T-helper 9 cell (primary cell): Measurements from ENCODE around the gene IFT52.
"Not testable (repeated sequence)": the region's sequence is repeated elsewhere in the genome, so short reads cannot be mapped to it uniquely, and the experiment has no call there.

Experiments
- DNase-seq: peaks from one replicate; pipeline ENCODE4 v3.0.0-alpha.2; 2020

The IFT52 gene

DNA sequence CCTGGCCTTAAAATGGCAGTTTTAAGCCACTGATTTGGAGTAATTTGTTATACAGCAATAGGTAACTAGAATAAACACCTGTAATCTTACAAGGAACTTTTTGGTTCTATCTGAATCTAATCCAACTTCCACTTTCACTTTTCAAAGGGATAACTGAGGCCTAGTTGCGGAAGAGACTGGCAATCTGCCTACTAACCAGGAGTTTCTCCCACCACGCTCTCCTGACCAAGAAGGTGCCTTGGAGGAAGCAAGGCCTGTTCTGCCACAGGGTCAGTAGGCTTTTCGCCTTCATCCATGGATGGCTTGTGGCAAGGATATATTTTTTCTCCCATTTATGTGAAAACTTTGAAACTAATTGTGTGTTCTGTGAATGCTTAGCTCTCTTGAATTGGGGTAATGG, 63.2 kb downstream of the IFT52 start:
- DNase-seq = no peak

DNA sequence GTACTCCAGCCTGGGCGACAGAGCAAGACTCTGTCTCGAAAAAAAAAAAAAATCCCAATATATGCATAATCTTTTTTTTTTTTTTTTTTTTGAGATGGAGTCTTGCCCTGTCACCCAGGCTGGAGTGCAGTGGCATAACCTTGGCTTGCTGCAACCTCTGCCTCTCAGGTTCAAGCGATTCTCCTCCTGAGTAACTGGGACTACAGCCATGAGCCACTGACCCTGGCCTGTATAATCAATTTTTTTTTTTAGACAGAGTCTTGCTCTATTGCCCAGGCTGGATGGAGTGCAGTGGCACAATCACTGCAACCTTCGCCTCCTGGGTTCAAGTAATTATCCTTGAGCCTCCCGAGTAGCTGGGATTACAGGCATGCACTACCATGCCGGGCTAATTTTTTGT, 64.4 kb downstream of the IFT52 start:
- DNase-seq = not testable (repeated sequence)

DNA sequence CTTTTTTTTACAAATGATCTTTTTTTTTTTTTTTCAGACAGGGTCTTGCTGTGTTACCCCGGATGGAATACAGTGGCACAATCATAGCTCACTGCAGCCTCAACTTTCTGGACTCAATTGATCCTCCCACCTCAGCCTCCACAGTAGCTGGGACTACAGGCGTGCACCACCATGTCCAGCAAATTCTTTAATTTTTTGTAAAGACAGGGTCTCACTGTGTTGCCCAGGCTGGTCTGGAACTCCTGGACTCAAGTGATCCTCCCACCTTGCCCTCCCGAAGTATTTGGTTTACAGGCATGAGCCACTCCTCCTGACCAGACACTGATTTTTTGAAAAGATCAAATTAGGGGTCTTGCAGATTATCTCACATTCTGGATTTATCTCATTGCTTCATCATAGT, 65.2 kb downstream of the IFT52 start:
- no peak for DNase-seq

DNA sequence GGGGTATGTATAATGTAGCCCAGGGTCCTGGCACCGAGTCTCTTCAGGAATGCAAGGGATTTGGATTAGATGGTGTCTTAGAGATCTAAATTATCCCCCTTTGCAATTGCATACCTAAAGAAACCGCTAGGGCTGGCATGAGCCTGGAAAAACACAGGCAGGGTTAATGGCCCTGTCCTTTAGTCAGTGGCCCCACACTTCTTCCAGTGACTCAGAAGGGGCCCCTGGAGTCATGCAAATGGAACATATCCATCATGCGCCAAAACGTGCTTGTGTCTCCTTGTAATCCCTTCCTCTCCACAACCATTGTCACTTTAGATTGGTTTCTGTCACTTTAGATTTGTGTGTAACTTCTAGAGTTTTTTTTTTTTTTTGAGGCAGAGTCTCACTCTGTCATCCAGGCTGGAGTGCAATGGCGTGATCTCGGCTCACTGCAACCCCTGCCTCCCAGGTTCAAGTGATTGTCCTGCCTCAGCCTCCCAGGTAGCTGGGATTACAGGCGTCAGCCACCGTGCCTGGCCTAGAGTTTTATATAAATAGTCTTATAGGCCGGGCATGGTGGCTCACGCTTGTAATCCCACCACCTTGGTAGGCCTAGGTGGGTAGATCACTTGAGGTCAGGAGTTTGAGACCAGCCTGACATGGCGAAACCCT, 67.5 kb downstream of the IFT52 start:
- DNase-seq = no peak

DNA sequence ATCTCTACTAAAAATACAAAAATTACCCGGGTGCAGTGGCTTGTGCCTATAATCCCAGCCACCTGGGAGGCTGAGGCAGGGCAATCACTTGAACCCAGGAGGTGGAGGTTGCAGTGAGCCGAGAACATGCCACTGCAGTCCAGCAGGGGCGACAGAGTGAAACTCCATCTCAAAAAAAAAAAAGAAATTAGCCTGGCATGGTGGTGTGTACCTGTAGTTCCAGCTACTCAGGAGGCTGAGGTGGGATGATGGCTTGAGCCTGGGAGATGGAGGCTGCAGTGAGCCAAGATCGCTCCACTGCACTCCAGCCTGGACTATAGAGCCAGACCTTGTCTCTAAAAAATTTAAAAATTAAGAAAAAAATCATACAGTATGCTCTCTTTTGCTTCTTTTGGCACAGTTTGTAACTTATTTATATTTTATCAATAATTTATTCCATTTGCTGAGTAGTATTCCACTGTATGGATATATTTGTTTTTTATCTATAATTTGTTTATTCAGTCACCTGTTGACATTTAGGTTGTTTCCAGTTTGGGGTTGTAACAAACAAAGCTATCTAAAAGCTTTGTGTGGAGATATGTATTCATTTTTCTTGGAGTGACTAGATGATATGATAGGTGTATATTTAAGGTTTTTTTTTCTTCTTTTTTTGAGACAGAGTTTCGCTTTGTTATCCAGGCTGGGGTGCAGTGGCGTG, 68.1 kb downstream of the IFT52 start:
- DNase-seq = no peak

DNA sequence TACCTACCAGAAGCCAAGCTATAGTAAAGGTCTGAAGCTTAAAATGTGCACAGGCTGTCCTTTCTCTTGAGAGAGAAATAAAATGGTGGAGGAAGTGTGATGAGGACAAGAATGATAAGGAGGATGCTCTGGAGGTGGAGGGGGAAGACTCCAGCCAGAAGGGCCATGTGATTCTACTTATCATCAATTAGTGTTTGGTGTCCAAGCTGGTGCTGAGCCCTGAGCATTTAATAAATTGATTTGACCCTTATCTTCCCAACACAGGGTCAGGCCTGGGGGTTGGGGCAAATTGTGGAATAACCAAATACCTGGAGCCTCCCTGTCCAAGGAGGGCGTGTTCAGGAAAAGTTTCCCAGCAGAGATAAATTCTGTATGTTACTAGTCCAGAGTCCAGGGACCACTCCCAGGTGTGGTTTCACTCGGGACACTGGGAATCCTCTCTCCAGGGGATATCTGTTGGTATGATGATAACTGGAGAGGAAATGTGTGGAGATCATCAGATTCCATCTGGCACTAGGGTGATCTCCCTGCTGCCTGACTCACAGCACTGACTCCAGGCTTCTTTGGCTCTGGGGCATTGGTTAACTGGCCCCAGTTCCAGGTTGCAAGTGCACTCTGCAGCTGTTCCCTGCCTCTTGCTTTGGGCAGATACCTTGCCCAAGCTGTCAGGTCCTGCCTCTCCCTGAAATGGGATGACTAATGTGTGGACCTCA, 72.4 kb downstream of the IFT52 start:
- no peak for DNase-seq

DNA sequence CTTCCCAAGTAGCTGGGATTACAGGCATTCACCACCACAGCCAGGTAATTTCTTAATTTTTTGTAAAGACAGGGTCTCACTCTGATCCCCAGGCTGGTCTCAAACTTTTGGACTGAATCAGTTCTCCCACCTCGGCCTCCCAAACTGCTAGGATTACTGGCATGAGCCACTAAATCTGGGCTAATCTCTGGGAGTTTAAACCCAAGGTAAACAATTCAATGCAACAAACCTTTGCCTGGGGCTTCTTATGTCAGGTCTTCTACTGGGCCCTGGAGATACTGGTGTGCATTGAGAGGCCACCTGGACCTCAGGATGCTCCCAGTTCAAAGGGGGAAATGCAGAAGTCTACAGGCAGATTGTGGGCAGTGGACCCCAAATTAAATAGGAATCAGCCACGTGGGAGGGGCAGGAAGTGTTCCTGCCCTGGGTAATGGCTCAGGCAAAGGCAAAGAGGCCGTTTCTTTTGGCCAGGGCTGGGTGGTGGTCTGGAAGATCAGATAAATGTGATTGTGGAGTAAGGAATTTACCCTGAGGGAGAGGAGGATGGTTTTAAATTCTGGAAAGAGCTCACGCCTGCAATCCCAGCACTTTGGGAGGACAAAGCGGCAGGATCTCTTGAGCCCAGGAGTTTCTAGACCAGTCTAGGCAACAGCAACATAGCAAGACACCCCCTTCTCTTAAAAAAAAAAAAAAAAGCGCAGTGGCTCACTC, 74.9 kb downstream of the IFT52 start:
- no peak for DNase-seq

DNA sequence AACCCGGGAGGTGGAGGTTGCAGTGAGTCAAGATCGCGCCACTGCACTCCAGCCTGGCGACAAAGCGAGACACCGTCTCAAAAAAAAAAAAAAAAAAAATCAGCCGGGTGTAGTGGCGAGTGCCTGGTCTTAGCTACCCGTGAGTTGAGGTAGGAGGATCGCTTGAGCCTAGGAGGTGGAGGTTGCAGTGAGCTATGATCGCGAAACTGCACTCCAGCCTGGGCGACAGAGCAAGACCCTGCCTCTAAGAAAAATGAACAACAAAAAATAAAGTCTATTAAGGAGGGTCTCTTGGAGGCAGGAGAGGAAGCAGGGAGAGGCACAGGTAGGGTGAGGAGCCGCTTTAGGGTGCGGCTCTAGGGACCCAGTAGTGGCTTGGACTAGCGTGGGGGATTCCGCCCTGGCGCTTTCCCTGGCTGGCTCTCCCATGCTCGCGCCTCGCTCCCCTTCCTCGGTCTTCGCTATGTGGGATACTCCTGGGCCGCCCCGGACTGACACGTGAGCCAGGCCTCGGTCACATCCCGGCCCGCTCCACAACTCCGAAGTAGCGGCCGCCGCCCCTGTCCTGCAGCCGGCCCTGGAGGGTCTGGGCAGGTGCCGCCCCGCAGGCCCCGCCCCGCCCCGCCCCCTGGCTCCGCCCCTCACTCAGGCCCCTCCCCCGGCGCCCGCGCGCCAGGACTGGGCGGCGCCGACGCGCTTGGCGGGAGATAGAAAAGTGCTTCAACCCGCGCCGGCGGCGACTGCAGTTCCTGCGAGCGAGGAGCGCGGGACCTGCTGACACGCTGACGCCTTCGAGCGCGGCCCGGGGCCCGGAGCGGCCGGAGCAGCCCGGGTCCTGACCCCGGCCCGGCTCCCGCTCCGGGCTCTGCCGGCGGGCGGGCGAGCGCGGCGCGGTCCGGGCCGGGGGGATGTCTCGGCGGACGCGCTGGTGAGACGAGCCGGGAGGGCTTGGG, 75.9 kb downstream of the IFT52 start, which contains the start of gene MYBL2:
TSS of gene MYBL2 (plus strand) at position 739 of the 953 bp plus-strand sequence. CDS start at position 909, 170 bp downstream.
- peak; percentile 60 for DNase-seq

DNA sequence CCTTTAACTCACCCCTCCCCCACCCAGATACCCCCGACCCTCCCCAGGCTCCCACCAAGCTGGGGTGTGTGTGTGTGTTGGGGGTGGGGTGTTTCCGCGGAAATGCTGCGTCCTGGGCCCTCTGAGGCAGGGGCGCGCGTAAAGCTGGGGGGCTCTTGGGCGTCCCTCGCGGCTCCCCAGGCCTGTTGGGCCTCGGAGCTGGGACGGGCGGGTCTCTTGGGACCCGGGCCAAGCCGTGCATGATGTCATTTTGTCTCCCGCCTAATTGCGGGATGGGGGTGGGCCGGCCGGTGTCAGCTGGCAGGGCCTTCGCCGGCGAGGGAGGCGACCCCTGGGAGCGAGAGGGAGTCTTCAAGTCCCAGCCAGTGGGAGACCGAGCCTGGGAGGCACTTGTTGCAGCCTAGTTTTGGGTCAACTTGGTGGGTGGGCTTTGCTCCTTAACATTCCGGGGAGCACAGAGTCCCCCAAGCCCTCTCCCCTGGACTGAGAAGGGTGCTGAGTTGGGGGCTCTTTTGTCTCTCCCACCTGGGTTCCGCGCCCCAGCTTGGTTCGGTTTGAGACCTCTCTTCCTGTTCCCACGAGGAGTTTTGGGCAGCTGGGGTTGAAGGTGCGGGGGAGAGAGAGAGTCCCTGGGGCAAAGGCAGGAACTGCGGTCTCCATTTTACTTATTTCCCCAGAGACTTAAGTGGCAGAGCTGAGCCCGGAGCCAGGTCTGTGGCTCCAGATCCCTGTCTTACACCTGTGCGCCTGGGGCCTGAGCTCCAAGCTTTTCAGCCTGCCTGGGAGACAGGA, 76.8 kb downstream of the IFT52 start:
- DNase-seq = no peak

DNA sequence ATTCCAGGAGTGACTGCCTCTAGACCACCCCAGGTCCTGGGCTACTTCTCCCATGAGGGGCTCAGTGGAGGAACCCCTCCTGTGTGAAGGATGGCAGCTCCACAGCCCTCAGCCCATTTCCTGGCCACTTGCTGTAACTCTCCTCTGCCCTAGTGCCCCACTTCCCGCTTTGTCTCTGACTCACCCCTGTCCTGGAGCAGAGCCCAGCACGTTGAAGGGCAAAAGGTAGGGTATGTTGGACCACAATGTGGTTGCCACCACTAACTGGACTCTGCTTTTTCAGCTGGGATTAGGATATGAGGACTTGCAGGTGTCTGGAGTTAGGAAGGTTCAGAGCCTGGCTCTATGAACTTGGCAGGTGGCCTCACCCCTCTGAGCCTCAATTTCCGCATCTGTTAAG, 78.6 kb downstream of the IFT52 start:
- no peak for DNase-seq

DNA sequence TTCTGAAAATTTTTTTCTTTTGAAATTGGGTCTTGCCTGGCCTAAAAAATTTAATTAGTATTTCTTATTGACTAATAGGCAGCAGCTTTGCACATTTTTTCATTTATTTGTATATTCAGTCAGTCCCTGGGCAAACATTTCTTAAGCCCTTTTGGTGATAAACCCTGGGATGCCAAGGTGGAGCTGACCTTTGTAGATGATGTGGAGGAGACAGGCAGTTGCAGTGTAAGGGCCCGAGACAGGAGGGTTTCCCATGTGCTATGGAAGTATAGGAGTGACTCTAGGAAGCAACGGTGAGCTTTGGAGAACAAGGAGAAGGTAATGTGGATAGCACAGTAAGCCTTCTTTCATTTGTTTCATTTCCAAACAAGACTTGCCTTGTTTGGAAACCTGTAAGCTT, 79.7 kb downstream of the IFT52 start:
- no peak for DNase-seq

DNA sequence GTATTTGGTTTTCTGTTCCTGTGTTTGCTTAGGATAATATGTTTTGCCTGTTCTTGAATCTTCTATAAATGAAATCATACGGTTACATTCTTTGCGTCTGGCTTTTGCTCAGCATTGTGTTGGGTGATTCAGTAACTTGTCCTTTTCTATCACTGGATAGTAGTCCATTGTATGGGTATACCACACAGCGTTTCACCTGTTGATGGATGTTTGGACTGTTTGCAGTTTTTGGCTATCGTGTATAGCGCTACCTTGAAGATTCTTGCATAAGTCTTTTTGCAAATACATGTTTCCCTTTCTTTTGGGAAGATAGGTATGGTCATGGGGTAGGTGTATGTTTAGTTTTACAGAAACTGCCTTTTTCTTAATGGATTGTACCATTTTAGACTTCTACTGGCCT, 85.6 kb downstream of the IFT52 start:
- no peak for DNase-seq

DNA sequence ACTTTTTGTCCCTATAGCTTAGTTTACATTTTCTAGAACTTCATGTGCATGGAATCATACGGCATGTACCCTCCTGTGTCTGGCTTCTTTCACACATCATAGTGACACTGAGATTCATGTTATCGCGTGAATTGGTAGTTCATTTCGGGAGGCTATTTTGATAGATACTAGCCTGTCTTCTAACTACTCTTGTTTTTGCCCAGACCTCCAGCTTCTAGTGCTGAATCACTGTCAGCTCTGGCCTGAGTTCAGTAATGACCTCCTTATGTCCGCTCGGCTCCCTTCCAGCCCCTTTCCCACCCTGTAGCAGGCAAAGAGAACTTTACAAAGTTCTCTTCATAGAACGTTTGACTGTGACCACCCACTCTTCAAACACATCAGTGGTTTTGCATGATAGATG, 90.2 kb downstream of the IFT52 start:
- no peak for DNase-seq

DNA sequence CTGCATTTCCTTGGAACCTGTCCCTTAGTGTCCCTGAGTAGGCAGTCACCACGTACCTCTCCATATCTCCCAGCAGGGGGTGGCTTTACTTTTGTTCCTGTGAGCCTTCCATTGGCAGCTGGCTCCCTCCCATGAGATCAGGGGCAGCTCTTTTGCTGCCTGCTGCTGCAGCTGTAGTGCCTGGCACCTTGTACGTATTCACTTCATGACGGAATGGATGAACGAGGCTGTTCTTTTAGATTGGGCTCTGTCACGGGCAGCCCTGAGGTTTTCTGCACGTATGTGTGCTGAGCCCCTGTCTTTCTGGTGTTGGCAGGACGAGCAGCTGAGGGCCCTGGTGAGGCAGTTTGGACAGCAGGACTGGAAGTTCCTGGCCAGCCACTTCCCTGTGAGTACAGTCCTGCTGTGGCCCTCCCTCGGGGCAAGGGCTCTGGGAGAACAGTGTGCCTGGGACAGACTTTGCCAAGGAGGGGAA, 90.8 kb downstream of the IFT52 start:
- no peak for DNase-seq

DNA sequence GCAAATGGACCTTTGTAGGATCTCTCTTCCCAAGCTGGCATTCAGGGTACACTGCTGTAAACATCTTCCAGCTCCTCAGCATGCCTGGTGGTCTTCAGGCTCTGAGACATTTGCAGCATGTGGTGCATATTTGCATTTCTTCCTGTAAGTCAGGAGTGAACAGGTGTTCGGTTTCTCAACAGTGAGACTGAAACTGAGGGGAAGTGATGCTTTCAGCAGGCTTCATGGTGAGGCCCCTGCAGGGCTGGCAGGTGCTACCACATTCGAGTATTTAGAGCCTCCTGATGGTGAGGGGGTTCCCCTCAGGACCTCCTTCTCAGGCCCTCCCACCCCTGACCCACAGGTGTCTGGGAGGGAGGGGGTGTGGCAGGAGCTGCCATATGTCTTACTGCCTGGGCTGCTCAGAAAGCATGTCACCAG, 91.3 kb downstream of the IFT52 start:
- no peak for DNase-seq

DNA sequence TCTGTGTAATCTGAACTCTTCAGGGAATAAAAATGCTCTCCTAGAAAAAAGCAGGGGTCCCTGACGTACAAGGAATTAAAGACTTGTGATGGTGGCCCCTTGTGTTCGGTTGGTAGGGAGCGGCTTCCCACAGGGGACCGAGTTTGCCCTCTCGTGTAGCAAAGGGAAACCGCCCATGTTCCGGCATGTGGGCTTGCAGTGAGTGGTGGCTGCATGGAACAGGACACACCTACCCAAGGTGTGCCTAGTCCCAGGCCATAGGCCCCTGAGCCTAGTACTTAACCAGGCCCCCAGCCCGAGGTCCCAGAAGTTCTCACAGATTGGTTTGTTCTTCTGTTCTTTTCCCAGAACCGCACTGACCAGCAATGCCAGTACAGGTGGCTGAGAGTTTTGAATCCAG, 91.7 kb downstream of the IFT52 start:
- DNase-seq = no peak

DNA sequence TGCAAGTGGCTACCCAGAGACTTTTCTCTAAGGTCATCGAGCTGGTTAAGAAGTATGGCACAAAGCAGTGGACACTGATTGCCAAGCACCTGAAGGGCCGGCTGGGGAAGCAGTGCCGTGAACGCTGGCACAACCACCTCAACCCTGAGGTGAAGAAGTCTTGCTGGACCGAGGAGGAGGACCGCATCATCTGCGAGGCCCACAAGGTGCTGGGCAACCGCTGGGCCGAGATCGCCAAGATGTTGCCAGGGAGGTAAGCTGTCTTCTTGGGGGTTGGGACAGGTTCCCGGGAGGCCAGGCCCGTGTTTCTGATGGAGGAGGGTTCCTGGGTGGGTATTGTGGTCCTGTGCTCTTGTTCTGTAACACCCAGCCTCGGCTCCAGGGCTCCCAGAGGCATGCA, 96.1 kb downstream of the IFT52 start:
- no peak for DNase-seq

DNA sequence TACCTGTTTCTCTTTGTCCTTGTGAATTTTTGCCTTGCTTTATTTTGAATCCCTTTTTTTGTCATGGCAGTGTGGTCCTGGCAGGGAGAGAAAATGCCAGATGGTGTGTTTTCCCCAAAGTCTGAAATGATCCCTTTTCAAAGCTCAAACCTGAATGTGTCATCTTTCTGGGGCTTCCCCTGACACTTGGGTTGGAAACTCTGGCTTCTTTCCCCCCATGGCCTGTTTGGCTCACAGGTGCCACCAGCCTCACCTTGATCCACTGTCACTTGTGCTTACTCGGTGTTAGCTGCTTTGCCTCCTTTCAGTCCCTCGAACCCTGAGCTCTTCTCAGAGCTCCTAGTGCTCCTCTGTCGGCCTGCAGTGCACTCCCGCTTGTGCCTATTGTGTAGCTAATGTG, 98.4 kb downstream of the IFT52 start:
- DNase-seq = no peak

DNA sequence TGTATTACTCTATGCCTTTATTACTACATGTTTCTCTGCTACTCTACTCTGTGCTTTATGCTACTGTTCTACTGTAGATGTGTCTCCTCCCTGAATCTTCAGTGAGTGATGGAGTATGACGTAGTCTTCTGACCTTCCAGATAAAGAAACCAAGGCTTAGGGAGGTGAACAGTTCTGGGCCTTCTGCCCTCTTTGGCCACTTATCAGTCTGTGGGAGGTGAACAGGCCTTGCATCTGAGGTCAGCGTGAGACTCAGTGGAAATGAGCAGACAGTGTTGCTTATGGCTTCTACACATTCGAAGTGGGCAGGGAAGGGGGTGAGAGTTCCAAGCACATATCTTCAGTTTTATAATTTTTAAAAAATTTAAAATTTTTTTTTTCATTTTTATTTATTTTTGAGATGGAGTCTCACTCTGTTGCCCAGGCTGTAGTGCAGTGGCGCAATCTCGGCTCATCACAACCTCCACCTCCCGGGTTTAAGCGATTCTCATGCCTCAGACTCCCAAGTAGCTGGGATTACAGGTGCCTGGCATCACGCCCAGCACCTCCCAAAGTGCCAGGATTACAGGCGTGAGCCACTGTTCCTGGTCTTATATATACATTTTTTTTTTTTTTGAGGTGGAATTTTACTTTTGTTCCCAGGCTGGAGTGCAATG, 100.3 kb downstream of the IFT52 start:
- DNase-seq = no peak

DNA sequence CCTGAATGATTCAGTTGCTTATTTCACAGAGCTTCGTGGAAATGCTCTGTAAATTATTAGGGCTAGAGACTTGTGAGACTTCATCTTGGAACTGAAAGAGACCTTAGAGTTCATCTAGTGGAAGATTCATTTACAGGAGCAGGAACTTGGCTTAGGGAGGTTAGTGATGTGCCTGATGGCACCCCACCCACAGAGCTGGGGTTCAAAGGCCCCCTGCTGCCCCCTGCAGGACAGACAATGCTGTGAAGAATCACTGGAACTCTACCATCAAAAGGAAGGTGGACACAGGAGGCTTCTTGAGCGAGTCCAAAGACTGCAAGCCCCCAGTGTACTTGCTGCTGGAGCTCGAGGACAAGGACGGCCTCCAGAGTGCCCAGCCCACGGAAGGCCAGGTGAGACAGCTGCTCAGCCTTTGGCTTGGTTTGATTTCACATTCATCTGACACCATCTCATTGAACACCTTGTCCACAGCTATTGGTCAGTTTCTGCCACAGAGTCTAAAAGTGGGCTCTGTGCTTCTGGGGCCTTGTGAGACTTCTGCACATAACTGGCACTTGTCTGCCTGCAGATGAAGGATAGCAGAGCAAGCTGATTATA, 101.3 kb downstream of the IFT52 start:
- DNase-seq = peak; percentile 20
